CD4-positive, alpha-beta T cell (primary cell): ENCODE results near the gene SPEM3. TPM values are rescaled to one million over a fixed set of nuclear protein-coding genes. Genes with fewer than 3 reads are reported as not detected.
A peak's percentile ranks its signal among the peaks of the same experiment; 100 is the strongest.

Experiments
- ATAC-seq: fragments of 200-7000 bp; cut with Tn5 transposase; one replicate; pipeline ENCODE4 v1.10.0; 2022; ENCODE audit warnings: mild to moderate bottlenecking; ENCODE audit not compliant: poor library complexity
- CTCF ChIA-PET: fragments of 350-600 bp; sonication (Branson Sonifier 250); formaldehyde crosslinking; loops from one replicate; lab custom pipeline; 2021; ENCODE audit warnings: antibody characterized with exemption, inconsistent platforms; lab: Charles Lee
- POLR2A ChIA-PET: fragments of 350-600 bp; sonication (Branson Sonifier 250); formaldehyde crosslinking; loops from one replicate; lab custom pipeline; 2021; ENCODE audit warnings: antibody characterized with exemption, inconsistent platforms; lab: Charles Lee
- DNase-seq, 14 experiments: peaks; one replicate each; pipeline ENCODE4 v3.0.0-alpha.2; 2013 to 2020; ENCODE audit warnings: mixed read lengths in 2 of 14
- H3K27ac ChIP-seq, 2 donors: one replicate each; pipeline versions ENCODE4 v1.5.1 to v1.7.0; 2013; ENCODE audit warnings: low read length in 2 of 2, low read depth in 1 of 2, mild to moderate bottlenecking in 1 of 2
- H3K27me3 ChIP-seq, 2 experiments: 1 replicate in 1 of 2; 2 replicates in 1 of 2; pipeline versions ENCODE4 v1.6.1 to v1.7.0; 2013; ENCODE audit warnings: low read length in 2 of 2, control low read depth in 1 of 2, mild to moderate bottlenecking in 1 of 2, moderate library complexity in 1 of 2; ENCODE audit not compliant: insufficient read depth in 2 of 2, control insufficient read depth in 1 of 2
- H3K36me3 ChIP-seq: one replicate; pipeline ENCODE4 v1.6.1; 2013; ENCODE audit warnings: low read length, control low read depth; ENCODE audit not compliant: insufficient read depth
- H3K4me1 ChIP-seq: one replicate; pipeline ENCODE4 v1.6.1; 2013; ENCODE audit warnings: low read length, control low read depth; ENCODE audit not compliant: insufficient read depth
- H3K4me3 ChIP-seq: one replicate; pipeline ENCODE4 v1.5.1; 2013; ENCODE audit warnings: mild to moderate bottlenecking, low read length, moderate library complexity
- H3K9me3 ChIP-seq, 2 experiments: 1 replicate in 1 of 2; 2 replicates in 1 of 2; pipeline versions ENCODE4 v1.6.1 to v1.7.0; 2013; ENCODE audit warnings: low read length in 2 of 2, mild to moderate bottlenecking in 2 of 2, control low read depth in 1 of 2, moderate library complexity in 1 of 2; ENCODE audit not compliant: control insufficient read depth in 1 of 2, insufficient read depth in 1 of 2
- H3K27ac Mint-ChIP-seq: one replicate; pipeline ENCODE4 v1.8.0; 2020; ENCODE audit warnings: mixed read lengths
- H3K27me3 Mint-ChIP-seq: one replicate; pipeline ENCODE4 v1.8.0; 2021; ENCODE audit warnings: mixed read lengths
- H3K36me3 Mint-ChIP-seq: one replicate; pipeline ENCODE4 v1.8.0; 2021; ENCODE audit warnings: low read depth, mixed read lengths
- H3K4me1 Mint-ChIP-seq: one replicate; pipeline ENCODE4 v1.8.0; 2021; ENCODE audit warnings: low read depth, mixed read lengths
- H3K4me3 Mint-ChIP-seq: one replicate; pipeline ENCODE4 v1.8.0; 2020; ENCODE audit warnings: mild to moderate bottlenecking, mixed read lengths
- H3K9me3 Mint-ChIP-seq: one replicate; pipeline ENCODE4 v1.8.0; 2020; ENCODE audit warnings: mixed read lengths
- CTCF ChIP-seq: fragments of 200-600 bp; IDR thresholded peaks from one replicate; pipeline ENCODE4 v1.8.0; 2022; ENCODE audit warnings: antibody characterized with exemption, mild to moderate bottlenecking
- intact Hi-C, 2 experiments: fragments of 100-400 bp; cut with DNase I in 1 of 2; cut with micrococcal nuclease in 1 of 2; formaldehyde crosslinking; loops; one replicate each; pipeline versions ENCODE4 v1.15.1 to v1.9.0; 2023 to 2025; cut with DNase I, micrococcal nuclease
- total RNA-seq, 174 experiments: library from RNA in 2 of 174; stranded (reverse) in 2 of 174; gene quantifications; one replicate each; pipeline ENCODE4 v1.2.3 and lab custom pipeline; 2021 to 2026

The SPEM3 gene
- total RNA-seq, 2 experiments from 2014 or later: not detected

- Histone ChIP-seq H3K4me1 (peaks cover 30% of the 10 kb centered on the region), H3K9me3 (peaks cover 0 to 21% of the 10 kb centered on the region in 2 experiments), H3K36me3 (no peaks in the 10 kb centered on the region), H3K27me3 (peaks cover 61 to 67% of the 10 kb centered on the region in 2 experiments), H3K27ac (no peak overlapping the region), H3K4me3 (peak overlapping the region; percentile 37)
- no peak for TF ChIP-seq CTCF
- Mint-ChIP-seq H3K36me3 (no peaks in the 10 kb centered on the region), H3K27ac (no peak overlapping the region), H3K4me3 (peak overlapping the region; percentile 59), H3K4me1 (peaks cover 23% of the 10 kb centered on the region), H3K9me3 (no peaks in the 10 kb centered on the region), H3K27me3 (peaks cover 66% of the 10 kb centered on the region)
- ChIA-PET POLR2A (interaction anchor here (0.6 to 4.0 kb wide), 8 partner anchors 8 to 242 kb away, joined by 3 to 25 read pairs (median 6); partner anchors contain the start of genes MPDU1, PLSCR3, POLR2A and SLC35G6), CTCF (interaction anchor here (1.1 to 1.4 kb wide), 3 partner anchors 9 to 150 kb away, joined by 3 to 5 read pairs (median 3); no protein-coding TSS in a partner anchor)
- peak in 11 of 14 experiments; percentile 19 to 61 (median 38) for DNase-seq
- peak; percentile 91 for ATAC-seq
- intact Hi-C loops: no loop called here
Measured at GRCh38 chr17:7445619-7445968, 16.9 kb downstream of the SPEM3 start.

- Mint-ChIP-seq H3K27ac (no peak overlapping the region), H3K27me3 (peaks cover 37% of the 10 kb centered on the region), H3K4me3 (no peak overlapping the region), H3K9me3 (no peaks in the 10 kb centered on the region), H3K4me1 (peaks cover 23% of the 10 kb centered on the region), H3K36me3 (no peaks in the 10 kb centered on the region)
- H3K4me1 ChIP-seq: peaks cover 25% of the 10 kb centered on the region
- H3K27me3 ChIP-seq: peaks cover 38 to 39% of the 10 kb centered on the region in 2 experiments
- intact Hi-C loops: no loop called here
- H3K9me3 ChIP-seq: peaks cover 0 to 19% of the 10 kb centered on the region in 2 experiments
- POLR2A ChIA-PET: interaction anchor here (0.7 to 2.4 kb wide), 3 partner anchors 12 to 240 kb away, joined by 3 to 8 read pairs (median 3); partner anchors contain the start of genes TMEM102 and WRAP53
- CTCF ChIA-PET: interaction anchor here (0.7 to 1.2 kb wide), 2 partner anchors 12 to 75 kb away, joined by 4 read pairs; no protein-coding TSS in a partner anchor
- ATAC-seq (no peak), DNase-seq (no peak)
- no peak overlapping the region for H3K4me3 ChIP-seq
- H3K27ac ChIP-seq: no peak overlapping the region
- no peak for TF ChIP-seq CTCF
- H3K36me3 ChIP-seq: no peaks in the 10 kb centered on the region
Measured at GRCh38 chr17:7448461-7448860, 19.8 kb downstream of the SPEM3 start.

GRCh38 chr17:7459961-7460545 is 31.4 kb downstream of the SPEM3 start:
- H3K27me3 ChIP-seq: no peaks in the 10 kb centered on the region
- intact Hi-C loops: loop anchor here in 1 of 2 experiments (2.0 kb wide), 1 partner anchor 17 kb away; no protein-coding TSS in a partner anchor
- H3K36me3 ChIP-seq: peaks cover 27% of the 10 kb centered on the region
- POLR2A ChIA-PET: interaction anchor here (1.8 to 12.5 kb wide), 3 partner anchors 18 to 124 kb away, joined by 5 to 137 read pairs (median 6); partner anchors contain the start of genes MPDU1, SLC35G6, TMEM102 and ZBTB4
- ATAC-seq (no peak), DNase-seq (no peak)
- CTCF ChIA-PET: interaction anchor here (0.7 to 2.2 kb wide), 2 partner anchors 23 to 55 kb away, joined by 5 to 7 read pairs; no protein-coding TSS in a partner anchor
- peak overlapping the region; percentile 56 for H3K4me3 Mint-ChIP-seq
- peaks cover 11% of the 10 kb centered on the region for H3K4me1 ChIP-seq
- H3K9me3 Mint-ChIP-seq: no peaks in the 10 kb centered on the region
- H3K36me3 Mint-ChIP-seq: peaks cover 29% of the 10 kb centered on the region
- peak overlapping the region; percentile 43 for H3K27ac Mint-ChIP-seq
- H3K9me3 ChIP-seq: no peaks in the 10 kb centered on the region
- H3K27me3 Mint-ChIP-seq: no peaks in the 10 kb centered on the region
- no peak for TF ChIP-seq CTCF
- no peak overlapping the region for H3K27ac ChIP-seq
- no peak overlapping the region for H3K4me3 ChIP-seq
- peaks cover 23% of the 10 kb centered on the region for H3K4me1 Mint-ChIP-seq
